Lung (tissue), 13 donors: Measurements from ENCODE around the gene G6PC3. TPM values are rescaled to one million over a fixed set of nuclear protein-coding genes. Genes with fewer than 3 reads are reported as not detected.

Experiments used
- ATAC-seq: fragments of 200-7000 bp; cut with Tn5 transposase; one replicate; pipeline ENCODE4 v1.9.1; 2020; ENCODE audit warnings: moderate number of reproducible peaks; ENCODE audit not compliant: insufficient read depth, low FRiP score
- DNase-seq, 3 donors: peaks; one replicate each; pipeline ENCODE4 v3.0.0-alpha.2; 2013 to 2017
- H3K27ac ChIP-seq, 2 donors: one replicate each; pipeline ENCODE4 v1.5.1; 2013; ENCODE audit warnings: mild to moderate bottlenecking in 2 of 2, moderate library complexity in 2 of 2, control low read depth in 1 of 2, inconsistent platforms in 1 of 2, low read depth in 1 of 2, low read length in 1 of 2
- H3K27me3 ChIP-seq, 3 donors: one replicate each; pipeline ENCODE4 v1.5.1; 2013; ENCODE audit warnings: low read length in 2 of 3; ENCODE audit not compliant: control insufficient read depth in 3 of 3, insufficient read depth in 3 of 3
- H3K36me3 ChIP-seq, 4 donors: one replicate each; pipeline ENCODE4 v1.5.1; 2013; ENCODE audit warnings: low read length in 4 of 4, mild to moderate bottlenecking in 1 of 4, moderate library complexity in 1 of 4; ENCODE audit not compliant: control insufficient read depth in 4 of 4, insufficient read depth in 4 of 4
- H3K4me1 ChIP-seq, 5 donors: one replicate each; pipeline ENCODE4 v1.5.1; 2013; ENCODE audit warnings: low read length in 5 of 5, mild to moderate bottlenecking in 2 of 5, moderate library complexity in 1 of 5; ENCODE audit not compliant: control insufficient read depth in 5 of 5, insufficient read depth in 5 of 5
- H3K4me3 ChIP-seq: one replicate; pipeline ENCODE4 v1.5.1; 2013; ENCODE audit warnings: mild to moderate bottlenecking, control low read depth, moderate library complexity
- H3K9ac ChIP-seq, 2 donors: one replicate each; pipeline ENCODE4 v1.5.1; 2013; ENCODE audit warnings: low read length in 2 of 2, control low read depth in 1 of 2; ENCODE audit not compliant: insufficient read depth in 1 of 2
- H3K9me3 ChIP-seq, 4 donors: one replicate each; pipeline ENCODE4 v1.5.1; 2013; ENCODE audit warnings: low read length in 3 of 4, mild to moderate bottlenecking in 1 of 4, moderate library complexity in 1 of 4; ENCODE audit not compliant: control insufficient read depth in 4 of 4, insufficient read depth in 3 of 4
- CTCF ChIP-seq: IDR thresholded peaks from 2 replicates; pipeline ENCODE4 v1.5.1; 2012; ENCODE audit warnings: mild to moderate bottlenecking; ENCODE audit errors: control extremely low read depth, extremely low read depth
- whole genome bisulfite sequencing, 2 donors: extraction: QIAGEN DNeasy Blood & Tissue Kit; methylation state at CpG; one replicate each; pipeline ENCODE4 v1.1.7; 2013; 5-methylcytosine and 5-hydroxymethylcytosine counted together
- polyA plus RNA-seq, 2 donors: library from polyadenylated mRNA; stranded (reverse); fragments of 200-250 nt; gene quantifications; one replicate each; pipeline ENCODE4 v1.2.1, GENCODE V29; 2013
- small RNA-seq: library from RNA; depleted of rRNA; stranded (forward); fragments of <200 nt; gene quantifications from one replicate; pipeline ENCODE3, GENCODE V24; 2014; ENCODE audit warnings: low replicate concordance
- total RNA-seq, 2 donors: library from RNA; depleted of rRNA in 1 of 2; stranded (reverse); fragments of >200 nt in 1 of 2; gene quantifications; one replicate each; pipeline ENCODE4 v1.2.1, GENCODE V29; 2014 to 2021
- donor health status: control.
- donor health status: control.
- donor health status: Bipolar disorder and iron deficiency.
- donor health status: healthy.
- donor health status: DM: yes; HTN: yes; CAD: no.

The G6PC3 gene
- total and polyA plus RNA-seq, 4 donors = 21.2 to 87.4 (median 79.7) TPM

- Histone ChIP-seq H3K9me3 (peaks cover 0 to 1% (median 0%) of the 10 kb centered on the region in 4 donors), H3K9ac (peak overlapping the region; percentile 65 to 80), H3K27ac (peak overlapping the region; percentile 74 to 94), H3K4me1 (peaks cover 4 to 22% (median 16%) of the 10 kb centered on the region in 5 donors), H3K36me3 (peaks cover 0 to 2% (median 0%) of the 10 kb centered on the region in 4 donors), H3K27me3 (no peaks in the 10 kb centered on the region), H3K4me3 (peak overlapping the region; percentile 33)
- TF ChIP-seq CTCF = no peak
- ATAC-seq = no peak
- DNase-seq = no peak
- WGBS, 2 donors = 2 to 6% methylated on average over 8 of the region's 8 CpGs
These were observed 53.5 kb downstream of the G6PC3 start for GRCh38 chr17:44124118-44124438.

Small RNA genes lying within 50 kb of the gene (small RNA-seq; reads per million reads assigned to genes)
- not detected for gene RF00012

Other genes starting within 250 kb of the G6PC3 start
- 10 to 100 TPM; 32.2 to 38.7 TPM for gene MPP3, start 237.6 kb upstream of the G6PC3 start, total RNA-seq
- 10 to 100 TPM in 1 of 2 donors, 1 to 10 TPM in 1; 9.9 to 17.0 TPM for gene MPP3, start 237.6 kb upstream of the G6PC3 start, polyA plus RNA-seq
- gene CD300LG, start 223.6 kb upstream of the G6PC3 start, total RNA-seq = 1 to 10 TPM; 1.1 to 6.8 TPM
- 1 to 10 TPM; 1.4 to 3.6 TPM for gene CD300LG, start 223.6 kb upstream of the G6PC3 start, polyA plus RNA-seq
- gene MPP2, start 163.2 kb upstream of the G6PC3 start, total RNA-seq = 1 to 10 TPM; 1.1 to 1.3 TPM
- under 1 TPM; 0.24 to 0.25 TPM for gene MPP2, start 163.2 kb upstream of the G6PC3 start, polyA plus RNA-seq
- not detected for gene PPY, start 128.3 kb upstream of the G6PC3 start, total RNA-seq
- not detected for gene PPY, start 128.3 kb upstream of the G6PC3 start, polyA plus RNA-seq
- gene PYY, start 116.8 kb upstream of the G6PC3 start, total RNA-seq = under 1 TPM in 1 of 2 donors, not detected in 1; 0.25 TPM
- under 1 TPM in 1 of 2 donors, not detected in 1; 0.05 TPM for gene PYY, start 116.8 kb upstream of the G6PC3 start, polyA plus RNA-seq
- gene NAGS, start 66.1 kb upstream of the G6PC3 start, total RNA-seq = 10 to 100 TPM in 1 of 2 donors, 1 to 10 TPM in 1; 2.6 to 10.7 TPM
- 1 to 10 TPM; 3.6 to 6.4 TPM for gene NAGS, start 66.1 kb upstream of the G6PC3 start, polyA plus RNA-seq
- gene TMEM101, start 55.8 kb upstream of the G6PC3 start, total RNA-seq = 10 to 100 TPM; 32.9 to 33.3 TPM
- 10 to 100 TPM; 28.7 to 43.5 TPM for gene TMEM101, start 55.8 kb upstream of the G6PC3 start, polyA plus RNA-seq
- gene LSM12, start 4.1 kb upstream of the G6PC3 start, total RNA-seq = 10 to 100 TPM; 14.8 to 45.3 TPM
- gene LSM12, start 4.1 kb upstream of the G6PC3 start, polyA plus RNA-seq = 10 to 100 TPM; 25.8 to 54.6 TPM
- 10 to 100 TPM; 33.8 to 77.4 TPM for gene HDAC5, start 52.9 kb downstream of the G6PC3 start, total RNA-seq
- 10 to 100 TPM; 29.6 to 39.0 TPM for gene HDAC5, start 52.9 kb downstream of the G6PC3 start, polyA plus RNA-seq
- gene HROB, start 71.2 kb downstream of the G6PC3 start, total RNA-seq = 1 to 10 TPM in 1 of 2 donors, under 1 TPM in 1; 0.88 to 1.3 TPM
- gene HROB, start 71.2 kb downstream of the G6PC3 start, polyA plus RNA-seq = under 1 TPM; 0.61 to 0.87 TPM
- gene ASB16, start 100.0 kb downstream of the G6PC3 start, total RNA-seq = under 1 TPM in 1 of 2 donors, not detected in 1; 0.11 TPM
- gene ASB16, start 100.0 kb downstream of the G6PC3 start, polyA plus RNA-seq = under 1 TPM; 0.10 TPM
- 10 to 100 TPM; 32.1 to 36.9 TPM for gene TMUB2, start 116.2 kb downstream of the G6PC3 start, total RNA-seq
- gene TMUB2, start 116.2 kb downstream of the G6PC3 start, polyA plus RNA-seq = 10 to 100 TPM; 37.5 to 40.2 TPM
- gene ATXN7L3, start 129.1 kb downstream of the G6PC3 start, total RNA-seq = 10 to 100 TPM; 30.1 to 70.6 TPM
- 10 to 100 TPM; 50.4 to 50.7 TPM for gene ATXN7L3, start 129.1 kb downstream of the G6PC3 start, polyA plus RNA-seq
- 10 to 100 TPM; 70.7 to 75.5 TPM for gene UBTF, start 148.9 kb downstream of the G6PC3 start, total RNA-seq
- 10 to 100 TPM; 31.9 to 33.8 TPM for gene UBTF, start 148.9 kb downstream of the G6PC3 start, polyA plus RNA-seq
- 10 to 100 TPM in 1 of 2 donors, 1 to 10 TPM in 1; 1.4 to 40.9 TPM for gene SLC4A1, start 197.4 kb downstream of the G6PC3 start, total RNA-seq
- gene SLC4A1, start 197.4 kb downstream of the G6PC3 start, polyA plus RNA-seq = under 1 TPM; 0.10 to 0.13 TPM
- 1 to 10 TPM in 1 of 2 donors, under 1 TPM in 1; 0.61 to 4.9 TPM for gene RUNDC3A, start 237.9 kb downstream of the G6PC3 start, total RNA-seq
- gene RUNDC3A, start 237.9 kb downstream of the G6PC3 start, polyA plus RNA-seq = under 1 TPM; 0.70 to 0.91 TPM